ENCODE measurements around the gene AMOTL1. TPM values are rescaled to one million over a fixed set of nuclear protein-coding genes. Genes with fewer than 3 reads are reported as not detected.

The AMOTL1 gene
- total RNA-seq, 4 donors from 2014 or later: 32.0 to 67.6 (median 56.8) TPM

DNA sequence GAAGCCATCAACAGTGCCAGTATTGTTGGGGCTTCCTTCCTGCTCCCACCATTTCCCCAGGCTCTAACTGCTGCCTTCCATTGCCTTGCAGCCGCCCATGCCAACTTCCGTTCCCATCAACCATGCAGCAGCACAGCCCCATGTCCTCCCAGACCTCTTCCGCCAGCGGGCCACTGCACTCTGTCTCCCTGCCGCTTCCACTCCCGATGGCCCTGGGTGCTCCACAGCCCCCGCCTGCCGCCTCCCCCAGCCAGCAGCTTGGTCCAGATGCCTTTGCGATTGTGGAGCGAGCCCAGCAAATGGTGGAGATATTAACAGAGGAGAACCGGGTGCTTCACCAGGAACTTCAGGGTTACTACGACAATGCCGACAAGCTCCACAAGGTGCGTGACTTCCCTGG is 53.3 kb downstream of the AMOTL1 start:
- ATAC-seq (ENCODE audit: low FRiP score) (no peak), DNase-seq (ENCODE audit: low spot score) (no peak)
- TF ChIP-seq, protein P1, sequence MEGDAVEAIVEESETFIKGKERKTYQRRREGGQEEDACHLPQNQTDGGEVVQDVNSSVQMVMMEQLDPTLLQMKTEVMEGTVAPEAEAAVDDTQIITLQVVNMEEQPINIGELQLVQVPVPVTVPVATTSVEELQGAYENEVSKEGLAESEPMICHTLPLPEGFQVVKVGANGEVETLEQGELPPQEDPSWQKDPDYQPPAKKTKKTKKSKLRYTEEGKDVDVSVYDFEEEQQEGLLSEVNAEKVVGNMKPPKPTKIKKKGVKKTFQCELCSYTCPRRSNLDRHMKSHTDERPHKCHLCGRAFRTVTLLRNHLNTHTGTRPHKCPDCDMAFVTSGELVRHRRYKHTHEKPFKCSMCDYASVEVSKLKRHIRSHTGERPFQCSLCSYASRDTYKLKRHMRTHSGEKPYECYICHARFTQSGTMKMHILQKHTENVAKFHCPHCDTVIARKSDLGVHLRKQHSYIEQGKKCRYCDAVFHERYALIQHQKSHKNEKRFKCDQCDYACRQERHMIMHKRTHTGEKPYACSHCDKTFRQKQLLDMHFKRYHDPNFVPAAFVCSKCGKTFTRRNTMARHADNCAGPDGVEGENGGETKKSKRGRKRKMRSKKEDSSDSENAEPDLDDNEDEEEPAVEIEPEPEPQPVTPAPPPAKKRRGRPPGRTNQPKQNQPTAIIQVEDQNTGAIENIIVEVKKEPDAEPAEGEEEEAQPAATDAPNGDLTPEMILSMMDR (IDR thresholded peaks at IDR 0.05): no peak

DNA sequence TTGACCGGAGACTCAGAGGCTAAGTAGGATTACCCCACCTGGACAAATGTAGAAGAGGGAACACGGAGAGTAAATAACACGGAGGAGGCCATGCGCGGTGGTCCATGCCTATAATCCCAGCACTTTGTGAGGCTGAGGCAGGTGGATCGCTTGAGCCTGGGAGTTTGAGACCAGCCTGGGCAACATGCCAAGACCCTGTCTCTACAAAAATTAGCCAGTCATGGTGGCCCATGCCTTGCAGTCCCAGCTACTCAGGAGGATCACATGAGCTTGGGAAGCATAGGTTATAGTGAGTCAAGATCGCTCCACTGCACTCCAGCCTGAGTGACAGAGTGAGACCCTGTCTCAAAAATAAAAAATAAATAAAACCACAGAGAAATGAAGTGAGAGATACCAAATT is 53.9 kb downstream of the AMOTL1 start:
- DNase-seq (ENCODE audit: low spot score): no peak
- TF ChIP-seq, protein P1 (IDR thresholded peaks at IDR 0.05): no peak
- ATAC-seq (ENCODE audit: low FRiP score): no peak

DNA sequence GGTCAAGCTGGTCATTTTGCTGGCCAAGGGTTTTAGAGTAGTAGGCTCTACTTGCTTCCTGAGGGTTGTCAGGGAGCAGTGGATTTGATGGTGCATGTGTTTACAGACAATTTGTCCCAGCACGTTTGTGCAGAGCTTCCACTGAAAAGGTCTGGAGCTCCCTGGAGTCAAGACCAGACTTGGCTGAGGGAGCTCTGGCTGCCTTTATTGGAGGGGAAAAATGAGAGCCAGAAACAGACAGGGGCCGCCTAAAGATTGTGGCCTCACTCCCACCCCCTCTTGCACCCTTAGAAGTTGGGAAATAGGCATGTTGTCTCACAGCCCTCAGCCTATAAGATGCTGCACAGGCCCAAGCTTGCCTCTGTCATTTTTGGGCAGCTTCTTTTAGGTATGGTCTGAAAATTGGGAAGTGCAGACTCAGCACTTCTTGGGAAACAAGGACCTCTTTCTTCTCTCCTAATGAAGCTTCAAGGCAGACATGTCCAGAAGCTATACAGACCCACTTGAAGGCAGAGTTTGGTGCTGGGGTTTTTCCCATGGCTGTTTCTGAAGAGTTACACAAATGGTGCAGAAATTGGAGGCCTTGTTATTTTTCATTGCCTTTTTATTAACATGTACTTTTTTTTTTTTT is 55.1 kb downstream of the AMOTL1 start:
- no peak for ATAC-seq (ENCODE audit: low FRiP score)
- DNase-seq (ENCODE audit: low spot score): no peak
- TF ChIP-seq, protein P1 (IDR thresholded peaks at IDR 0.05): no peak

DNA sequence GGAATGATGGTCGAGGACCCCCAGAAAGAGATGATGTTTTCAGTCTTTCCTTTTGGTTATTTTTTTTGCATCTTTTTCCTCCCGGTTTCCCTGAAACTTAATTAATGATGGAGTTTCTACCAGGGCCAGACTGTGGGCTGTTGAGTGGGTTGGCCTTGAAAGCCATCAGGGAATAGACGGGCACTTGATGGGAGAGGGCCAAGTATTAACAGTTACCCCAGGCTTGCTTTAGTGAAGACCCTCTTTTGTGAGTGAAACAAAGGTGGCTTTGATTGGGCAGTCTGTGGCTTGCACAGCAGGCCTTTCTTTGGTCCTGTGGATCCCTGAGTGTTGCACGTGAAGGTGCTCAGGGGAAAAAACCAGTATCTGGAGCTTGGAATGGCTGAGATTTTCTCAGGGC is 56.9 kb downstream of the AMOTL1 start:
- no peak for ATAC-seq (ENCODE audit: low FRiP score)
- DNase-seq (ENCODE audit: low spot score): no peak
- TF ChIP-seq, protein P1 (IDR thresholded peaks at IDR 0.05): no peak

DNA sequence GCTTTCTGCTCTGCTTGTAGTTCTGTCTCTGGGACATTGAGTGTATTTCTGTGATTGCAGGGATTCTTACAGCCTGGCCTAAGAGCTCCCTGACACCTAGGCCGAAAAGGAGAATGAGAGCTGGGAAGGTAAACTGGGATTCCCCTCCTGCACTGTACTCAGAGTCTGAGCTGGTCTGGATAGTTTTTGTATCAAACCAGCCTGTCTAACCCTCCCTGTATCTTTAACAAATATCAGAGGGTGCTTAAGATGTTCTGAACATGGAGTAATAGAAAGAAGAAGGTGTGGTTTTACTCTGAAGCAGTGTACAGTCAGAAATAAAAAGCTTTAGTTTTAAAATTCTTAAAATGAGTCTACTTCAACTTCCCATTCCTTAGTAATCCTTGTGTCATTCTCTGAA is 57.3 kb downstream of the AMOTL1 start:
- no peak for ATAC-seq (ENCODE audit: low FRiP score)
- DNase-seq (ENCODE audit: low spot score): no peak

DNA sequence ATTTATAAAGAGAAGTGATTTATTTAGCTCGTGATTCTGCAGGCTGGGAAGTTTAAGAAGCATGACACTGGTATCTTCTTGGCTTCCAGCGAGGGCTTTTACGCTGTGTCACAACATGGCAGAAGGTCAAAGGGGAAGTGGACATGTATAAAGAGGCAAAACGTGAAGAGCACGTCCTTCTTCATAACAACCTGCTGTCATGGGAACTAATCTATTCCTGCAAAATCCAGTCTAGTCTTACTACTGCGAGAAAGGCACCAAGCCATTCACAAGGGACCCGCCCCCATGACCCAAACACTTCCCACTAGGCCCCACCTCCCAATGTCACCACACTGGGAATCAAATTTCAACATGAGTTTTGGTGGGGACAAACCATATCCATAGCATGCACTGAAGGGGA is 58.3 kb downstream of the AMOTL1 start:
- ATAC-seq (ENCODE audit: low FRiP score): no peak
- no peak for DNase-seq (ENCODE audit: low spot score)
- TF ChIP-seq, protein P1 (IDR thresholded peaks at IDR 0.05): no peak

More for the DNA sequence above, 57.3 kb downstream of the AMOTL1 start:
- TF ChIP-seq, protein P1 (IDR thresholded peaks at IDR 0.05): no peak

DNA sequence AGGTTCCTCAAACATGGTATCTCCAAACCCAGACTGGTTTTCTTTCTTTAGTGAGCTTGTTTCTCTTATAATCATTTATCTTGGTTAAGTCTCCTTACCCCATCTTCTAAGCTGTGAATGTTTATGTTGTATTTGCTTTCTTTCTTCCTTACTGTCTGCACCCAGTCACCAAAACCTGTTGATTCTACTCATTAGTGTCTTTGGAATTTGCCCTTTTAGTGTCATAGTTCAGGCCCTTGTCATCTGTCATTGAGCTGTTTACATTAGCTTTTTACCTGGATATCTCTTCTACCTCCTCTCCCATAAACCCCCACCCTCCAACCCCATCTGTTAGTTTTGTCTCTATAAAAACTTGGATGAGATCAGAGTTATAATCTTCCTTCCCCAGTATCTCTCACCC is 59.9 kb downstream of the AMOTL1 start:
- TF ChIP-seq, protein P1 (IDR thresholded peaks at IDR 0.05): no peak

More for the DNA sequence above, 59.9 kb downstream of the AMOTL1 start:
- DNase-seq (ENCODE audit: low spot score): no peak
- no peak for ATAC-seq (ENCODE audit: low FRiP score)
